ENCODE measurements around the gene LAMA3. TPM values are rescaled to one million over a fixed set of nuclear protein-coding genes. Genes with fewer than 3 reads are reported as not detected.

Gene LAMA3
- polyA plus RNA-seq, 1 donor from 2014 or later = 3.4 TPM

GRCh38 chr18:23673725-23674124 is 15.5 kb upstream of the LAMA3 start:
- Histone ChIP-seq H3K79me2 (replicated peaks; ENCODE audit: insufficient read depth, low read length) (no peaks in the 10 kb centered on the region), H3K9ac (ENCODE audit: low read length) (no peak overlapping the region), H3K4me2 (ENCODE audit: low read length) (no peak overlapping the region), H3K9me2 (ENCODE audit: insufficient read depth, low read length) (no peaks in the 10 kb centered on the region), H4K20me1 (ENCODE audit: insufficient read depth) (no peaks in the 10 kb centered on the region), H3K9me3 (ENCODE audit: low read length) (no peaks in the 10 kb centered on the region), H3K27me3 (ENCODE audit: insufficient read depth, low read depth, low read length) (no peaks in the 10 kb centered on the region), H3K36me3 (ENCODE audit: insufficient read depth, low read length) (no peaks in the 10 kb centered on the region), H3K4me3 (ENCODE audit: low read length) (no peak overlapping the region), H3K27ac (ENCODE audit: low read length) (no peak overlapping the region), H3F3A (ENCODE audit: insufficient read depth, low read length, poor library complexity, severe bottlenecking) (no peaks in the 10 kb centered on the region), H2AFZ (ENCODE audit: low read depth, low read length) (no peak overlapping the region)
- TF ChIP-seq EZH2 (IDR thresholded peaks at IDR 0.05; ENCODE audit: borderline replicate concordance, insufficient read depth, low read length, poor library complexity, severe bottlenecking) = no peak
- no peak for TF ChIP-seq SMC3 (conservative IDR thresholded peaks at IDR 0.05; ENCODE audit: poor library complexity)

DNA sequence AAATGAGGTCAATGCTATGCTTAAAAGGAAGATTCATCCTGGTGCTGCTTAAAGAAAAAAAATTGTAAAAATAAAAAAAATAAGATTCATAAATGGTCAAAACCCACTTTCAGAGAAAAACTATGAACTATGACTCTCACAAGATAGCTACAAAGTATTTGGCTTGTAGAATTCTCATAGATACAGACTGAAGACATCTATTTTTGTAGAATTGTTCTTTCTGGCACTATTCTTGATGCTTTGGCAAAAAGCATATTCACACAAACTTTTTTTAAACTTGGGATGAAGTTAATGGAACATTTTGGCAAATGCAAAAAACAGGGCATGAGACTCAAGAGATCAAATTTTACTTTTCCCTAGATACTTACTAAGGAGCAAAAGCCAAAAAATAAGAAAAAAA is 14.0 kb upstream of the LAMA3 start:
- TF ChIP-seq RAD21 (conservative IDR thresholded peaks at IDR 0.05) (no peak), TAF1 (IDR thresholded peaks at IDR 0.05; ENCODE audit: low read depth) (no peak), SMC3 (conservative IDR thresholded peaks at IDR 0.05; ENCODE audit: poor library complexity) (no peak), POLR2AphosphoS5 (IDR thresholded peaks at IDR 0.05) (no peak), MXI1 (conservative IDR thresholded peaks at IDR 0.05; ENCODE audit: poor library complexity, severe bottlenecking) (no peak), EZH2 (IDR thresholded peaks at IDR 0.05; ENCODE audit: borderline replicate concordance, insufficient read depth, low read length, poor library complexity, severe bottlenecking) (no peak), EP300 (conservative IDR thresholded peaks at IDR 0.05; ENCODE audit: poor library complexity, severe bottlenecking) (no peak)
- TF ChIP-seq, protein P1, sequence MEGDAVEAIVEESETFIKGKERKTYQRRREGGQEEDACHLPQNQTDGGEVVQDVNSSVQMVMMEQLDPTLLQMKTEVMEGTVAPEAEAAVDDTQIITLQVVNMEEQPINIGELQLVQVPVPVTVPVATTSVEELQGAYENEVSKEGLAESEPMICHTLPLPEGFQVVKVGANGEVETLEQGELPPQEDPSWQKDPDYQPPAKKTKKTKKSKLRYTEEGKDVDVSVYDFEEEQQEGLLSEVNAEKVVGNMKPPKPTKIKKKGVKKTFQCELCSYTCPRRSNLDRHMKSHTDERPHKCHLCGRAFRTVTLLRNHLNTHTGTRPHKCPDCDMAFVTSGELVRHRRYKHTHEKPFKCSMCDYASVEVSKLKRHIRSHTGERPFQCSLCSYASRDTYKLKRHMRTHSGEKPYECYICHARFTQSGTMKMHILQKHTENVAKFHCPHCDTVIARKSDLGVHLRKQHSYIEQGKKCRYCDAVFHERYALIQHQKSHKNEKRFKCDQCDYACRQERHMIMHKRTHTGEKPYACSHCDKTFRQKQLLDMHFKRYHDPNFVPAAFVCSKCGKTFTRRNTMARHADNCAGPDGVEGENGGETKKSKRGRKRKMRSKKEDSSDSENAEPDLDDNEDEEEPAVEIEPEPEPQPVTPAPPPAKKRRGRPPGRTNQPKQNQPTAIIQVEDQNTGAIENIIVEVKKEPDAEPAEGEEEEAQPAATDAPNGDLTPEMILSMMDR (IDR thresholded peaks at IDR 0.05; ENCODE audit: poor library complexity, severe bottlenecking) = no peak
- TF ChIP-seq, protein P2, sequence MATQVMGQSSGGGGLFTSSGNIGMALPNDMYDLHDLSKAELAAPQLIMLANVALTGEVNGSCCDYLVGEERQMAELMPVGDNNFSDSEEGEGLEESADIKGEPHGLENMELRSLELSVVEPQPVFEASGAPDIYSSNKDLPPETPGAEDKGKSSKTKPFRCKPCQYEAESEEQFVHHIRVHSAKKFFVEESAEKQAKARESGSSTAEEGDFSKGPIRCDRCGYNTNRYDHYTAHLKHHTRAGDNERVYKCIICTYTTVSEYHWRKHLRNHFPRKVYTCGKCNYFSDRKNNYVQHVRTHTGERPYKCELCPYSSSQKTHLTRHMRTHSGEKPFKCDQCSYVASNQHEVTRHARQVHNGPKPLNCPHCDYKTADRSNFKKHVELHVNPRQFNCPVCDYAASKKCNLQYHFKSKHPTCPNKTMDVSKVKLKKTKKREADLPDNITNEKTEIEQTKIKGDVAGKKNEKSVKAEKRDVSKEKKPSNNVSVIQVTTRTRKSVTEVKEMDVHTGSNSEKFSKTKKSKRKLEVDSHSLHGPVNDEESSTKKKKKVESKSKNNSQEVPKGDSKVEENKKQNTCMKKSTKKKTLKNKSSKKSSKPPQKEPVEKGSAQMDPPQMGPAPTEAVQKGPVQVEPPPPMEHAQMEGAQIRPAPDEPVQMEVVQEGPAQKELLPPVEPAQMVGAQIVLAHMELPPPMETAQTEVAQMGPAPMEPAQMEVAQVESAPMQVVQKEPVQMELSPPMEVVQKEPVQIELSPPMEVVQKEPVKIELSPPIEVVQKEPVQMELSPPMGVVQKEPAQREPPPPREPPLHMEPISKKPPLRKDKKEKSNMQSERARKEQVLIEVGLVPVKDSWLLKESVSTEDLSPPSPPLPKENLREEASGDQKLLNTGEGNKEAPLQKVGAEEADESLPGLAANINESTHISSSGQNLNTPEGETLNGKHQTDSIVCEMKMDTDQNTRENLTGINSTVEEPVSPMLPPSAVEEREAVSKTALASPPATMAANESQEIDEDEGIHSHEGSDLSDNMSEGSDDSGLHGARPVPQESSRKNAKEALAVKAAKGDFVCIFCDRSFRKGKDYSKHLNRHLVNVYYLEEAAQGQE (IDR thresholded peaks at IDR 0.05; ENCODE audit: borderline replicate concordance) = no peak
- H3K36me3 ChIP-seq (ENCODE audit: insufficient read depth, low read length) = no peaks in the 10 kb centered on the region
- H4K20me1 ChIP-seq (ENCODE audit: insufficient read depth) = no peaks in the 10 kb centered on the region
- H3K9me2 ChIP-seq (ENCODE audit: insufficient read depth, low read length) = no peaks in the 10 kb centered on the region
- no peaks in the 10 kb centered on the region for H3K27me3 ChIP-seq (ENCODE audit: insufficient read depth, low read depth, low read length)
- no peaks in the 10 kb centered on the region for H3K9me3 ChIP-seq (ENCODE audit: low read length)
- H3K9ac ChIP-seq (ENCODE audit: low read length) = no peak overlapping the region
- no peaks in the 10 kb centered on the region for H3K79me2 ChIP-seq (replicated peaks; ENCODE audit: insufficient read depth, low read length)
- H3F3A ChIP-seq (ENCODE audit: insufficient read depth, low read length, poor library complexity, severe bottlenecking) = no peaks in the 10 kb centered on the region
- H3K27ac ChIP-seq (ENCODE audit: low read length) = no peak overlapping the region
- no peak overlapping the region for H2AFZ ChIP-seq (ENCODE audit: low read depth, low read length)
- H3K4me2 ChIP-seq (ENCODE audit: low read length) = no peak overlapping the region
- H3K4me3 ChIP-seq (ENCODE audit: low read length) = no peak overlapping the region

GRCh38 chr18:23675896-23676295 is 13.4 kb upstream of the LAMA3 start:
- H3K27me3 ChIP-seq (ENCODE audit: insufficient read depth, low read depth, low read length) = no peaks in the 10 kb centered on the region
- TF ChIP-seq MXI1 (conservative IDR thresholded peaks at IDR 0.05; ENCODE audit: poor library complexity, severe bottlenecking) = no peak
- TF ChIP-seq, protein P1 (IDR thresholded peaks at IDR 0.05; ENCODE audit: poor library complexity, severe bottlenecking) = no peak
- no peak for TF ChIP-seq POLR2AphosphoS5 (IDR thresholded peaks at IDR 0.05)
- no peak for TF ChIP-seq EZH2 (IDR thresholded peaks at IDR 0.05; ENCODE audit: borderline replicate concordance, insufficient read depth, low read length, poor library complexity, severe bottlenecking)
- no peaks in the 10 kb centered on the region for H3K9me3 ChIP-seq (ENCODE audit: low read length)
- no peaks in the 10 kb centered on the region for H3K9me2 ChIP-seq (ENCODE audit: insufficient read depth, low read length)
- no peaks in the 10 kb centered on the region for H3K79me2 ChIP-seq (replicated peaks; ENCODE audit: insufficient read depth, low read length)
- H3F3A ChIP-seq (ENCODE audit: insufficient read depth, low read length, poor library complexity, severe bottlenecking) = no peaks in the 10 kb centered on the region
- H3K4me3 ChIP-seq (ENCODE audit: low read length) = no peak overlapping the region
- H3K27ac ChIP-seq (ENCODE audit: low read length) = no peak overlapping the region
- H4K20me1 ChIP-seq (ENCODE audit: insufficient read depth) = no peaks in the 10 kb centered on the region
- no peak overlapping the region for H3K9ac ChIP-seq (ENCODE audit: low read length)
- H3K4me2 ChIP-seq (ENCODE audit: low read length) = no peak overlapping the region
- H3K36me3 ChIP-seq (ENCODE audit: insufficient read depth, low read length) = no peaks in the 10 kb centered on the region
- H2AFZ ChIP-seq (ENCODE audit: low read depth, low read length) = no peak overlapping the region
